Activated T-cell treated with anti-CD3 and anti-CD28 coated beads, Interleukin-2, amount 50 U/mL, for 72 hours (primary cell): Measurements from ENCODE around the gene SLC6A1. TPM values are rescaled to one million over a fixed set of nuclear protein-coding genes. Genes with fewer than 3 reads are reported as not detected.

ENCODE experiments used
- ATAC-seq, 2 donors: fragments of 150-1000 bp; cut with Tn5 transposase; replicated peaks in 1 of 2; 2 replicates each; pipeline ENCODE4 v1.10.0; 2021; ENCODE audit warnings: moderate library complexity in 2 of 2, mild to moderate bottlenecking in 1 of 2
- DNase-seq, 2 donors: peaks; one replicate each; pipeline ENCODE4 v3.0.0; 2021 to 2022; ENCODE audit warnings: mixed read lengths in 1 of 2
- H3K27ac Mint-ChIP-seq: one replicate; pipeline ENCODE4 v1.8.0; 2022; ENCODE audit warnings: mild to moderate bottlenecking, moderate library complexity, mixed read lengths
- H3K27me3 Mint-ChIP-seq: one replicate; pipeline ENCODE4 v1.8.0; 2022; ENCODE audit warnings: low read depth, mixed read lengths
- H3K36me3 Mint-ChIP-seq, 2 donors: one replicate each; pipeline ENCODE4 v1.8.0; 2022; ENCODE audit warnings: mixed read lengths in 2 of 2, mild to moderate bottlenecking in 1 of 2; ENCODE audit not compliant: insufficient read depth in 2 of 2
- H3K4me1 Mint-ChIP-seq: one replicate; pipeline ENCODE4 v1.8.0; 2022; ENCODE audit warnings: low read depth, mixed read lengths
- H3K4me3 Mint-ChIP-seq, 2 donors: one replicate each; pipeline ENCODE4 v1.8.0; 2022; ENCODE audit warnings: mild to moderate bottlenecking in 2 of 2, mixed read lengths in 2 of 2, moderate library complexity in 2 of 2
- H3K9me3 Mint-ChIP-seq, 2 donors: one replicate each; pipeline ENCODE4 v1.8.0; 2022; ENCODE audit warnings: mixed read lengths in 2 of 2
- total RNA-seq, 2 donors: library from RNA; stranded (reverse); gene quantifications; one replicate each; pipeline ENCODE4 v1.2.3, GENCODE V29; 2022

The SLC6A1 gene
- total RNA-seq, 2 donors from 2014 or later, result not detected

DNA sequence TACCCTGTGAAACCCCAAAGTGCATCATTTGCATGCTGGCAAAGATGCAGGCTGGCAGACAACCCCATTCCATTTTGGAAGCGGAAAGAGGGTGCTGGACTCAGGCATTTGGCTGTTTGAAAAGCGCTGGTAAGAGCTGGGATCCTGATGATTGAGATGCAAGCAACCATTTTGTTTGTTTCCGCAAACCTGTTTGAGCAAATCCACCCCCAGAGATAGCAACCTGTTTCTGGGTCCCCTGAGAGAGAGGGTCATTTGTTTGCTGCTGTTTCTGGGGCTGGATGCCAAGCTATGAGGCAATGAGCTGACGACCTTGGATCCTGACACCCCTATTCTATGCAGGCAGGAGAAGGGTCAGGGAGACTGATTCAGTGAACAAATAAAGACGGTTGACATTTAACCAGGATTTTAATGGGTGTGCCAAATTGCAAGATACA is 9.8 kb downstream of the SLC6A1 start:
- no peaks in the 10 kb centered on the region for H3K4me1 Mint-ChIP-seq
- ATAC-seq (no peak), DNase-seq (no peak)
- H3K27ac Mint-ChIP-seq, result no peak overlapping the region
- no peaks in the 10 kb centered on the region for H3K36me3 Mint-ChIP-seq
- H3K27me3 Mint-ChIP-seq, result peaks cover 31% of the 10 kb centered on the region
- H3K9me3 Mint-ChIP-seq, result no peaks in the 10 kb centered on the region
- no peak overlapping the region for H3K4me3 Mint-ChIP-seq

- H3K4me1 Mint-ChIP-seq, result no peaks in the 10 kb centered on the region
- DNase-seq (no peak), ATAC-seq (no peak)
- H3K9me3 Mint-ChIP-seq, result no peaks in the 10 kb centered on the region
- H3K36me3 Mint-ChIP-seq, result no peaks in the 10 kb centered on the region
- H3K27ac Mint-ChIP-seq, result no peak overlapping the region
- H3K4me3 Mint-ChIP-seq, result no peak overlapping the region
- peaks cover 20% of the 10 kb centered on the region for H3K27me3 Mint-ChIP-seq
Observed at GRCh38 chr3:11004563-11004962, 12.0 kb downstream of the SLC6A1 start.

DNA sequence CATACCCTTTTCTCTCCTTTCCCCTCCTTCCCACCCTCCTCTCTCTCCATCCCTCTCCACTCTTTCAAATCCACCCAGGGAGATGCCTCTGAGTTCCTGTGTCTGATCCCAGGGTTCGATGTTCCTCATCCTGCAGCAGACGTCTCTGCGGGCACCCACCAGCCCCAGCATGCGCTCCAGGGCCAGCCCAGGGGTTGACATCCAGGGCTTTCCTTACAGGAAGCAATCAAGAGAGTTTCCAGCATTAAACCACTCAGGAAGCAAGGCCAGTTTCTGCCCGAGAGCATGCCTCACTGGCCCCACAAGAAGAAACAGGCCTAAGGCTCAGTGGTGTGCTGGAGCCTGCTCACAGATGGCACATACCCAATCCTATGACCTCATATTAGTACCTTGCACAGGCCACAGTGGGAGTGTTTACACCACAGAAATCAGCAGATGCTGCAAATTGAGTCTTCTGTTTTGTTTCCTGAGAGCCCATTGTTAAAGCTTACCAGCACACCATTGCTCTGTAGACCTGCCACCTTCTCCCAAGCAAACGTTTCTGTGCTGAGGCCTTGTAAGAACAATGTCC is 13.2 kb downstream of the SLC6A1 start:
- H3K9me3 Mint-ChIP-seq, result no peaks in the 10 kb centered on the region
- peaks cover 19% of the 10 kb centered on the region for H3K27me3 Mint-ChIP-seq
- ATAC-seq, result no peak
- H3K36me3 Mint-ChIP-seq, result no peaks in the 10 kb centered on the region
- no peak for DNase-seq
- H3K4me3 Mint-ChIP-seq, result no peak overlapping the region
- no peak overlapping the region for H3K27ac Mint-ChIP-seq
- H3K4me1 Mint-ChIP-seq, result no peaks in the 10 kb centered on the region

DNA sequence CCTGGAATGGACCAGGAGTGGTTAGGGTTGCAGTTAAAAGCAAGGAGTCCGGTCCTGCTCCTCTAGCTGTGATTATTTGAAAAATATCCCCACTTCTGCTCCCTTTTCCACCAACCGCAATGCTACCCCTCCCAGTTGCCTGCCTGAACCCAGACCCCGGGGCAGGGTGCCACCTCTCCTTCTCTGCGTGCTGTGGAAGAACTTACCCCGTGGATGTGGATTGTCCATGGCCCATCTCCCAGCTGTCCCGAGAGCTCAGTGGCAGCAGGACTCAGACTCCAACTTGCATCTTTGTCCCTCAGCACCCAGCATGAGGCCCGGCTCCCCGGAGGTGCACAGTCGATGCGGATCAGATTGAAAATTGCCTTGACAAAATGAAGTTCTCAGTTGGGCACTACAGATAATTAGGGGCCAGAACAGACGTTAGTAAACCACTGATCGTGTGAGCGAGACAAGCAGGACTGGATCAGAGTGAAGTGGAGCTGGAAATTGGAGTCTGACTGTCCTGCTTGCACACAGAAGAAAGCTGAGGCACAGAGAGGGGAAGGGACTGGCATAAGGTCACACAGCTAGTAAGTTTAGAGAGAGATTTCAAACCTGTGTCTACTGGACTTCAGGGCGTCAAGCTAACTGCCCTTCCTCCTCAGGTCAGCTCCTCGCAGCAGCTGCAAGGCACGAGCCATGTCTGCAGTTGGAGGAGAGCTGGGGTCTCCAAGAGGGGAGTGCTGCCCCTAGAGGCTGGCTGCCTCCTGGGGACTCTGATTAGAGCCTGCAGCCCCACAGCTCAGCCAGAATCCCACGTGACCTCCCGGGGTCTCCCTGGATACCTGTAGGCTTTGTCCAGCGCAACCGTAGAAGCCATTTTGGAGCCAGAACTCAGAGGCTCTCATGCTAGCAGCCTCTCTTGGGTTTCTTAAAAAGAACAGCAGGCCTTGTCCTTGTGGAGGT is 14.7 kb downstream of the SLC6A1 start:
- ATAC-seq (no peak), DNase-seq (no peak)
- no peaks in the 10 kb centered on the region for H3K36me3 Mint-ChIP-seq
- H3K27me3 Mint-ChIP-seq, result peaks cover 10% of the 10 kb centered on the region
- no peaks in the 10 kb centered on the region for H3K9me3 Mint-ChIP-seq
- H3K27ac Mint-ChIP-seq, result no peak overlapping the region
- no peak overlapping the region for H3K4me3 Mint-ChIP-seq
- no peaks in the 10 kb centered on the region for H3K4me1 Mint-ChIP-seq

GRCh38 chr3:11009898-11010297 is 17.4 kb downstream of the SLC6A1 start:
- no peak overlapping the region for H3K27ac Mint-ChIP-seq
- ATAC-seq (no peak), DNase-seq (no peak)
- no peak overlapping the region for H3K4me3 Mint-ChIP-seq
- H3K27me3 Mint-ChIP-seq, result peaks cover 10% of the 10 kb centered on the region
- H3K36me3 Mint-ChIP-seq, result no peaks in the 10 kb centered on the region
- no peaks in the 10 kb centered on the region for H3K4me1 Mint-ChIP-seq
- no peaks in the 10 kb centered on the region for H3K9me3 Mint-ChIP-seq

GRCh38 chr3:11010426-11011165 is 18.0 kb downstream of the SLC6A1 start:
- Mint-ChIP-seq H3K4me3 (no peak overlapping the region), H3K36me3 (no peaks in the 10 kb centered on the region), H3K27ac (no peak overlapping the region), H3K4me1 (no peaks in the 10 kb centered on the region), H3K27me3 (peaks cover 10% of the 10 kb centered on the region), H3K9me3 (no peaks in the 10 kb centered on the region)
- DNase-seq (no peak), ATAC-seq (no peak)

GRCh38 chr3:11014253-11014652 is 21.7 kb downstream of the SLC6A1 start:
- ATAC-seq, result no peak
- H3K36me3 Mint-ChIP-seq, result no peaks in the 10 kb centered on the region
- H3K27me3 Mint-ChIP-seq, result no peaks in the 10 kb centered on the region
- H3K9me3 Mint-ChIP-seq, result no peaks in the 10 kb centered on the region
- H3K4me3 Mint-ChIP-seq, result no peak overlapping the region
- no peak overlapping the region for H3K27ac Mint-ChIP-seq
- no peaks in the 10 kb centered on the region for H3K4me1 Mint-ChIP-seq
- no peak for DNase-seq

DNA sequence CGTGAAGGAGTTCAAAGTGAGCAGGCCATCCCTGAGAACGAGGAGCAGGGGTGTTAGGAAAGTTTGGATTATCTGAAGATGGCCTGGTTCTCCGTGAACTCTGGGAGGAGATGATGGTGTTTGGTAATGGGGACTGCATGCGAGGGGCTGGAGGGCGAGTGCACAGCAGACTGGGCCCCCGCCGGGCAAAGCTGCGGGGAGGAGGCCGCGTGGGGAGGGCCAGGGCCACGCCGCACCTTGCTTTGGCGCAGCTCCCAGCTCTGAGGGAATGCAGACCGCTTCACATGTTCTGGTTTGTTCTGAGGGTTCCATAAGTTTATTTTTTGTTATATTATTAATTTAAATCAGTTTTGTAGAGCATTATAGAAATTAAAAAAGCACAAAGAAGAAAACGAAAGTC is 22.2 kb downstream of the SLC6A1 start:
- Mint-ChIP-seq H3K27me3 (no peaks in the 10 kb centered on the region), H3K9me3 (no peaks in the 10 kb centered on the region), H3K36me3 (no peaks in the 10 kb centered on the region), H3K4me1 (no peaks in the 10 kb centered on the region), H3K4me3 (no peak overlapping the region), H3K27ac (no peak overlapping the region)
- ATAC-seq (no peak), DNase-seq (no peak)

- Mint-ChIP-seq H3K4me1 (no peaks in the 10 kb centered on the region), H3K9me3 (no peaks in the 10 kb centered on the region), H3K36me3 (no peaks in the 10 kb centered on the region), H3K27ac (no peak overlapping the region), H3K4me3 (no peak overlapping the region), H3K27me3 (no peaks in the 10 kb centered on the region)
- ATAC-seq, result no peak
- no peak for DNase-seq
Observed at GRCh38 chr3:11015369-11015768, 22.8 kb downstream of the SLC6A1 start.

DNA sequence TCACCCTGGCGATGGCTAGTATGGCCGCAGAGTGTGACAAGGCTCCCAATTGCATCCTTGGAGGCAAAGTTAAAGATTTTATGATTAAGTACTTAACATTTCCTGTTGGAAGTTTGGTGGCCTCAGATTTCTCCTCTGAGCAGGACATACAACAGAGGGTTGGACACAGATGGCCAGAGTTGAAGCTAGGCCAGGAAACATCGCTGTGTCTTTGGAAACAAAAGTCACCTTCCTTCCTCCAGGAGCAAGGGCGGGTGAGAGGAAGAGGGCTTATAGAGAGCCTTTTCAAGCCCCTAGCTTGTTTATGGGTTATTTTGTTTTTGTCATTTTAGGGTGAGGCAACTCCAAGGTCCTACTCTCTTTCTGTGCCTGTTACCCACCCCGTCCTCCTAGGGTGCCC is 24.2 kb downstream of the SLC6A1 start:
- Mint-ChIP-seq H3K27ac (no peak overlapping the region), H3K9me3 (no peaks in the 10 kb centered on the region), H3K4me1 (no peaks in the 10 kb centered on the region), H3K4me3 (no peak overlapping the region), H3K36me3 (no peaks in the 10 kb centered on the region), H3K27me3 (no peaks in the 10 kb centered on the region)
- no peak for ATAC-seq
- no peak for DNase-seq

GRCh38 chr3:11019116-11019819 is 26.7 kb downstream of the SLC6A1 start:
- DNase-seq, result no peak
- no peak for ATAC-seq
- peaks cover under 1% of the 10 kb centered on the region for H3K27me3 Mint-ChIP-seq
- no peaks in the 10 kb centered on the region for H3K4me1 Mint-ChIP-seq
- no peaks in the 10 kb centered on the region for H3K36me3 Mint-ChIP-seq
- no peaks in the 10 kb centered on the region for H3K9me3 Mint-ChIP-seq
- H3K27ac Mint-ChIP-seq, result no peak overlapping the region
- H3K4me3 Mint-ChIP-seq, result no peak overlapping the region

DNA sequence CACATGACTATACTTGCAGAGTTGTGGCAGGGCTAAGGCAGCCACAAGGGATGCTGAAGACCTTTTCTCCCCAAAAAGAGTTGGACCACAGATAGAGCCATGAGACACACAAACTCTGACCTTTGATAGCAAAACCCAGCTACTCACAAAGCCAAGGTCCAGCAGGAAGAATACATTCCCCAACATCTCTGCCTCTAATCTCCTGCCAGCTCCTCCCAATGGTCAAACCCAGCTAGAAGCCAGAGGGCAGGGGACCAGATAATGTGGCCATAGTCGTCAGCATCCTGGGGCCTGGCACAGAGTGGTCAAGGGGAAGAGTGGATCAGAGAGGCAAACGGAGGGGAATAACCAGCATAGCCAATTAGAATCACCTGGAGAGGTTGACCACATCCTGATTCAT is 28.2 kb downstream of the SLC6A1 start:
- H3K4me1 Mint-ChIP-seq, result no peaks in the 10 kb centered on the region
- ATAC-seq, result no peak
- no peak for DNase-seq
- no peak overlapping the region for H3K27ac Mint-ChIP-seq
- no peaks in the 10 kb centered on the region for H3K36me3 Mint-ChIP-seq
- H3K4me3 Mint-ChIP-seq, result no peak overlapping the region
- H3K9me3 Mint-ChIP-seq, result no peaks in the 10 kb centered on the region
- peaks cover 10% of the 10 kb centered on the region for H3K27me3 Mint-ChIP-seq

DNA sequence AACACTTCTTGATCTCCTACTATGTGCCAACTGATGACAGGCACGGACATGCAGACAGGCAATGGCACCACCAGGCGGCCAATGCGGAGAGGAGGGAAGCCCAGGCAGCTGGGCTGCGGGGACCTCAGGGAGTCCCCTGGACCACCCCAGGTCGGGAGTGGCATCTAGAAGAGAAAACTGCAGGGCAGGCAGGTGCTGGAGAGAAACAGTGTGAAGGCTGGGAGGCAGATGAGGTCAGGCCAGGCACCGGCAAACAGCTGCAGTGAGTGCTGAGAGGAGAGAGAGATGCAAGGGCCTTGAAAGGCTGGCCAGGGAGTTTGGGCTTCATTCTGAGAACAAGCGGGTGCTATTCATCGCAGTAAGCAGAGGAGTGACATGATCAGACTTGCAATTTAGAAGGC is 29.1 kb downstream of the SLC6A1 start:
- H3K27me3 Mint-ChIP-seq, result peaks cover 10% of the 10 kb centered on the region
- H3K4me1 Mint-ChIP-seq, result no peaks in the 10 kb centered on the region
- H3K9me3 Mint-ChIP-seq, result no peaks in the 10 kb centered on the region
- no peaks in the 10 kb centered on the region for H3K36me3 Mint-ChIP-seq
- no peak overlapping the region for H3K27ac Mint-ChIP-seq
- H3K4me3 Mint-ChIP-seq, result no peak overlapping the region
- ATAC-seq, result no peak
- DNase-seq, result no peak
